Central memory CD8-positive, alpha-beta T cell (primary cell): Measurements from ENCODE around the gene LILRA6.
"Not testable (repeated sequence)": the region's sequence is repeated elsewhere in the genome, so short reads cannot be mapped to it uniquely, and the experiment has no call there.

Experiments
- ATAC-seq: fragments of 150-1000 bp; cut with Tn5 transposase; replicated peaks from 2 replicates; pipeline ENCODE4 v1.10.0; 2022; ENCODE audit warnings: mild to moderate bottlenecking, moderate FRiP score, moderate number of reproducible peaks; ENCODE audit not compliant: poor library complexity, severe bottlenecking; ENCODE audit errors: extremely low read depth
- DNase-seq, 2 donors: peaks; one replicate each; pipeline ENCODE4 v3.0.0; 2021; ENCODE audit warnings: low spot score in 2 of 2
- H3K27ac Mint-ChIP-seq: one replicate; pipeline ENCODE4 v1.8.0; 2022; ENCODE audit warnings: low read depth, mild to moderate bottlenecking, moderate library complexity, mixed read lengths
- H3K27me3 Mint-ChIP-seq: one replicate; pipeline ENCODE4 v1.8.0; 2022; ENCODE audit warnings: mixed read lengths
- H3K36me3 Mint-ChIP-seq: one replicate; pipeline ENCODE4 v1.8.0; 2022; ENCODE audit warnings: mild to moderate bottlenecking, moderate library complexity, mixed read lengths; ENCODE audit not compliant: insufficient read depth
- H3K4me1 Mint-ChIP-seq: one replicate; pipeline ENCODE4 v1.8.0; 2022; ENCODE audit warnings: mixed read lengths
- H3K4me3 Mint-ChIP-seq: one replicate; pipeline ENCODE4 v1.8.0; 2022; ENCODE audit warnings: mild to moderate bottlenecking, moderate library complexity, mixed read lengths
- H3K9me3 Mint-ChIP-seq: one replicate; pipeline ENCODE4 v1.8.0; 2022; ENCODE audit warnings: mixed read lengths

LILRA6 gene

DNA sequence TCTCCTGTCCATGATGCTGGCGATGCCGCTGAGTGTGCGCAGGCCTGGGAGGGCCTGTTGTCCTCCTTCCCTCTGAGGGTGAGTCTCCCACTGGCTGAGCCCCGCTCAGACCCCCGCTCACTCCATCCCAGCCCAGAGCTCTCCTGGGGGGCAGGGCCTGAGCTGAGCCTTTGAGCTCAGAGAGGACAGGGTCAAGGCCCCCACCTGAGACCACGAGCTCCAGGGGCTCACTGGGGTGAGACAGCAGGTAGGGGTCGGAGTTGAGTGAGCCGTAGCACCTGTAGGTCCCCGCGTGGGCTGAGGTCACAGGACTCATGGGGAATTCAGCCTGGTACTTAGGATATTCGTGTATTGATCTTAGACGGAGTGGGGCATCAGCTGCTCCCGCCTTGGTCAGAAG, 35.5 kb upstream of the LILRA6 start:
- not testable (repeated sequence) for ATAC-seq, H3K36me3 Mint-ChIP-seq, H3K27ac Mint-ChIP-seq, H3K4me3 Mint-ChIP-seq, H3K9me3 Mint-ChIP-seq, H3K4me1 Mint-ChIP-seq, DNase-seq
- H3K27me3 Mint-ChIP-seq, result peaks cover 83% of the 10 kb centered on the region

DNA sequence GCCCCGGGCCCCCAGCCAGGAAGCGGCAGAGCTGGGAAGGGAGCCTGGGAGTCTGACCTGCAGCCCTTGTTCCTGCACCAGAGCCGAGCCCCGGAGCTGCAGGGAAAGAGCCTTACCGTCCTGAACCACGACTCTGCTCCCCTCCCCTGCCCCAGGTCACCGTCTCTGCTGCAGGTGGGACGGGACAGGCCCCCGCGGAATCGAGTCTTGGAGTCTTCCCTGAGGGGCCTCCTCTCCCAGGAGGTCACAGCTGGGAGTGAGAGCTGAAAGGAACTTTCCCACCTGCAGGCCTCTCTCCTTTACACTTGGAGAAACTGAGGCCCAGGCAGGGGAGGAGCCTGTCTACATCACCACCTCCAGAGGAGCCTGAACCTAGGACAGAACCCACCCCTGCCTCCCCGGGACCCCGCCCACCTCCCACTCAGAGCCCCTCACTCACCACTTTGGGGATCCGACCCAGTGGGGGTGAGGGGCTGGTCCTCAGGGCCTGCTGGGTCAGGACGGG, 34.6 kb upstream of the LILRA6 start:
- not testable (repeated sequence) for DNase-seq, H3K9me3 Mint-ChIP-seq, H3K4me3 Mint-ChIP-seq, H3K36me3 Mint-ChIP-seq, H3K4me1 Mint-ChIP-seq, H3K27ac Mint-ChIP-seq, ATAC-seq
- H3K27me3 Mint-ChIP-seq, result peaks cover 82% of the 10 kb centered on the region

DNA sequence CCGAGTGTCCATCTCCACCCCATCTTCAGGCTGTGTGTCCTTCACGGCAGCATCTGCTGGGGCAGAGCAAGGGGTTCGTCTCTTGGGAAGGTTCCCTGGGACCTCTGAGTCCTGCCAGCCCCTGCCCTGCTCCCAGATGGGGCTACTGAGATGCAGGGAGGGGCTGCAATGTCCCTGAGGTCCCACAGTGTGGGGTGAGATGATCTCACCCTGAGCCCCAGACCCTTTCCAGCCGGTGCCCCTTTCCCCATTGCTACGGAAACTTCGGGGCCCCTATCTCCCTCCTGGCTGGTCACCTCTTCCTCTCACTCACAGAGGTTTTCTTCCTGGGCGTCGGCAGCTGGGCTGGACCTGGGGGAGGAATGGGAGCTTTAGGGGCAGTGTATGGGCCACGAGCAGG, 33.4 kb upstream of the LILRA6 start:
- no peak for ATAC-seq

DNA sequence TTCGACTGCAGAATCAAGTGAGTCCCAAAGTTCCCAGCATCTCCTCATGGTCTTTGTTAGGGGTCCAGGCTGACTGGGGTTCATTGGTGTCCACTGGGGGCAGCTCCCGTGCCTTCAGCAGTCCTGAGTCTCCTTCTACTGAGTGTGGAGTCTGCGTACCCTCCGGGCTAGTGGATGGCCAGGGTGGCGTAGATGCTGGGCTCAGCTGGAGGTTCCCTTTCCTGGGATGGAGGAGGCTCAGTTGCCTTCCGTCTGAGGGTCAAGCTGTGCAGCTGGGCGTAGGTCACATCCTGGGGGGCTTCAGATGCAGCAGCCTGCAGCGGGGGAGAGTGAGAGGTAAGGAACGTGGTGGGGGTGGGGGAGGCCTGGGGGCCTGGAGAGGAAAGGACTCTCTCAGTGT, 31.9 kb upstream of the LILRA6 start:
- not testable (repeated sequence) for DNase-seq, H3K4me1 Mint-ChIP-seq, H3K36me3 Mint-ChIP-seq, H3K27ac Mint-ChIP-seq, H3K9me3 Mint-ChIP-seq, ATAC-seq, H3K4me3 Mint-ChIP-seq
- H3K27me3 Mint-ChIP-seq, result peaks cover 78% of the 10 kb centered on the region

More for the DNA sequence above, 33.4 kb upstream of the LILRA6 start:
- Mint-ChIP-seq H3K36me3 (no peaks in the 10 kb centered on the region), H3K27me3 (peaks cover 82% of the 10 kb centered on the region), H3K4me1 (no peaks in the 10 kb centered on the region), H3K9me3 (no peaks in the 10 kb centered on the region), H3K4me3 (no peak overlapping the region), H3K27ac (no peak overlapping the region)
- DNase-seq, result no peak

DNA sequence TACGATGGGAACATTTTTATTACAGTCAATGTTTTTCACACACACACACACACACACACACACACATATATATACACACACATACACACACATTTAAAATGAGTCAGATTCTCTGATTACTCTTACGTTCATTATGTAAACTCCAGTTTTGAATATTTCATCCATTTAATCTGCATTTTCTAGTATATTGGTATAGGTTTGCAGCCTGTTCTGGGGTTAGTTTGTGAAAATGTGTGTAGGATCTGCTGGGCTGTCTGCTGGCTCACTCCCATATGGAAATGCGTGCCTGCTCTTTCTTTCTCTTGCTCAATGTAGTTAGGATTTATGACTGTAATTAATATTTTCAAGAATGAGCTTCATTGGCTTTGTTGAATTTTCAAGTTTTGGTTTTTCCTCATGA, 31.2 kb upstream of the LILRA6 start:
- H3K4me3 Mint-ChIP-seq, result no peak overlapping the region
- H3K4me1 Mint-ChIP-seq, result no peaks in the 10 kb centered on the region
- no peak for ATAC-seq
- H3K9me3 Mint-ChIP-seq, result no peaks in the 10 kb centered on the region
- no peak overlapping the region for H3K27ac Mint-ChIP-seq
- H3K36me3 Mint-ChIP-seq, result no peaks in the 10 kb centered on the region
- H3K27me3 Mint-ChIP-seq, result peaks cover 74% of the 10 kb centered on the region
- no peak for DNase-seq

DNA sequence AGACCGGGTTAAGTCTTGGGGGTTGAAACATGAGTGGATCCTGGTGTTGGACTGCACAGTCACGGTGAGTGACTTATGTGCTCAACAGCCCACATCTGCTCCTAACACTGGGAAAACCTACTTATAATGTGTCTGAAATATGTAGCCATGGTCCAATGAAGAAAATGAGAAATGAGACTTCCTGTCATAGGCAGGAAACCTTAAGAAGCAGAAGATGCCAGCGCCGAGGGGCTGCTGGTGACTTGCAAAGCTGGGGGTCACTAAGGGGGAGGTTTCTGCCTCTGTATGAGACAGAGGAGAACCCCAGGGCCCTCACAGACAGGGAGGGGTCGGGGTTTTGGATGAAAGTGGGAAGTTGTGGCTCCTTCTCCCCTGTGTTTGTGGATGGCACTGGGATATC, 29.6 kb upstream of the LILRA6 start:
- not testable (repeated sequence) for H3K4me1 Mint-ChIP-seq, ATAC-seq, DNase-seq, H3K4me3 Mint-ChIP-seq, H3K9me3 Mint-ChIP-seq, H3K36me3 Mint-ChIP-seq, H3K27ac Mint-ChIP-seq
- peaks cover 79% of the 10 kb centered on the region for H3K27me3 Mint-ChIP-seq

DNA sequence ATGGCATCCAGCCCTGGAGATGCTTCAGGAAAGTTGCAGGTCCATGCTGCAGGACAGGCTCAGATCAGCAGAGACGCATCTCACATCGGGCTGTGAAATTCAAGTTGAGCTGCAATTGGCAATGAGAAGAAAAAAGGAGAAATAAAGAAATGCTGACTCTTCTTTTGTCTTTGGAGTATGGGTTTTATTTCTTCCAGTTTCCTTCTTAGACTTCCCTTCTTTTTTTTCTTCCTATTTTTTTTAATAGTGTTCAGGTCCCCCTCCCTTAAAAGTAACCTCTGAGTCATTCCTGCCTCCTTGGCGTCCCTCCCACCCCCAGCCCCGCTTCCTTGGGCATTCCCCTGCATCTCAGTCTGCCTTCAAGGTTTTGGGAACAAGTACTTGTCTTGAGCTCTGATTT, 29.0 kb upstream of the LILRA6 start:
- H3K27ac Mint-ChIP-seq, ATAC-seq, DNase-seq, H3K9me3 Mint-ChIP-seq, H3K36me3 Mint-ChIP-seq, H3K4me3 Mint-ChIP-seq, H3K4me1 Mint-ChIP-seq: not testable (repeated sequence)
- H3K27me3 Mint-ChIP-seq, result peaks cover 82% of the 10 kb centered on the region

DNA sequence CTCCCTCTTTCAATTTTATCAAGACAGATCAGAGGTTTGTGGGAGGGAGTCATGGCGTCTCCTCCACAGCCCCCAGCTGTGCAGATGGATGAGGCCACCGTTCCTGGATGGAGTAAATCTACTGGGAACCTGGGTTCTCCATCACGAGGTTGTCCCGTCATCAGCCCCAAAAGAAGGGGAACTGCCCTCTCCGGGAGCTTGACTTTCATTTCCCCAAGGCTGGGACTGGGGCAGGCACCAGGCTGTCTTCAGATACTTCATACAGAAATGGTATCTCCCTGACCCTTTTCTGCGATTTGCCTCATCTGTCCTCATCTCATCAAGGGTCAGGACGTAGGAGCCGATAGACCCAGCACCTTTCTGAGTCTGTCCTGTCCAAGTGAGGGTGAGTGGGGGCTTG, 28.5 kb upstream of the LILRA6 start:
- DNase-seq, result no peak
- Mint-ChIP-seq H3K27ac (no peak overlapping the region), H3K4me3 (no peak overlapping the region), H3K36me3 (no peaks in the 10 kb centered on the region), H3K4me1 (no peaks in the 10 kb centered on the region), H3K27me3 (peaks cover 87% of the 10 kb centered on the region), H3K9me3 (no peaks in the 10 kb centered on the region)
- no peak for ATAC-seq

DNA sequence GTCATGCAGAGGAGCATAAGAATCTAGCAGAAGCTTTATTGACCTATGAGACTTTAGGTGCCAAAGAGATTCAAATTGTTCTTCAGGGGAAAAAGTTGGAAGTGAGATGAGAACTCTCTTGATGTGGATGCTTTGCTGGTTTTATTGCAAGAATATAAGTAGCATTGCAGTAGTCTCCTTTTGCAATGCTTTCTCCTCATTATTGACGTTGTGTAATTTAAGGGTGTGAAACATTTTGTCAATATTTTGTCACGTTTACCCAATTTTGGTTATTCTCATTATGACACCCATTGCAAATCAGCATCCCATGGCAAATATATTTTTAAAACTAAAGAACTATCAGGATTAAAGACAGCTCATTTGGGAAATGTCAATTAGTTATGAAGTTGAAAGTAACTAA, 26.3 kb upstream of the LILRA6 start:
- no peak for ATAC-seq
- Mint-ChIP-seq H3K27me3 (peaks cover 84% of the 10 kb centered on the region), H3K36me3 (no peaks in the 10 kb centered on the region), H3K9me3 (no peaks in the 10 kb centered on the region), H3K4me3 (no peak overlapping the region), H3K27ac (no peak overlapping the region), H3K4me1 (no peaks in the 10 kb centered on the region)
- DNase-seq, result no peak

DNA sequence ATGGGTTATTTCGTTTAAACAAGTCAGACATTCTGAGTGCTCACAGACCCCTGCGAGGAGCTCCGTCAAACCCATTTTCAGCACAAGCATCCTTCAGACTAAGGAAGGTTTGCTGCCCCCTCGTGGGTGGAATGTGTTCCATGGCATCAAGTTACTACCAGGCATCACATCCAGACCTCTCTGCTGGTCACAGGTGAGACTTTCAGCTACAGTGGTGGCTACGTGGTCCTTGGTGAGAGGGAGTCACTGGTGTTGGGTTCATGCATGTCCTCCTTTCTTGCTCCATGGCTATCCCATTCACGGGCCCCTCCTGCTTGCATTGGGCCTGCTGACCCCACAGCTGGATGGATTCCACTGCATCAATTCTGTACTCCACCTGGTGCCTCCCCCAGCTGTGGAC, 23.5 kb upstream of the LILRA6 start:
- Mint-ChIP-seq H3K4me3 (no peak overlapping the region), H3K27me3 (peaks cover 57% of the 10 kb centered on the region), H3K9me3 (no peaks in the 10 kb centered on the region), H3K36me3 (no peaks in the 10 kb centered on the region), H3K27ac (no peak overlapping the region), H3K4me1 (no peaks in the 10 kb centered on the region)
- ATAC-seq (no peak), DNase-seq (peak; percentile 41 to 46)

DNA sequence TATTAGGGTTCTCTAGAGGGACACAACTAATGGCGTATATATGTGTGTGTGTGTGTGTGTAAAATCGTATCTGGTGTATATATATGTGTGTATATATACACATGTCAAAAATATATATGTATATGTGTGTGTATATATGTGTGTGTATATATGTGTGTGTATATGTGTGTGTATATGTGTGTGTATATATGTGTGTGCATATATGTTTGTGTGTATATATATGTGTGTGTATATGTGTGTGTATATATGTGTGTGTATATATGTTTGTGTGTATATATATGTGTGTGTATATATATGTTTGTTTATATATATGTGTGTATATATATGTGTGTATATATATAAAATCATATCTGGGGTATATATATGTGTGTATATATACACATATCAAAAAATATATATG, 19.9 kb upstream of the LILRA6 start:
- H3K4me1 Mint-ChIP-seq, result no peaks in the 10 kb centered on the region

DNA sequence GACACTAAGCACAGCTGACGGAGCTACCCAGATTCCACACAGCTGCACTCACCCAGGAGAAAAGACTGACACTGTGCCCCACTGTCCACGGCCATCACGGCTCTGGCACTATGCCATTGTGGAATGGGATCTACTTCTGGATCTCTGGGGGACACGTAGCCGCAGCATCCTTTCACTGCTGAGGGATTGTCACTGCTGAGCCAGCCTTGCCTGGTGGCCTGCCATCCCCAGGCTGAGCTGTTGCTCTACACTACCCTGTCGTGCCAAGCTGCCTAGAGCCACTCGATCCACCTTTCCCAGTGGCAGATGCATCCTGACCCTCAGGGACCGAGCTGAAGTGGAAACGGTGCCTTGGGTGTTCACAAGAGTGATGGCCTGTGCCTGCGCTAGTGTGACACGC, 19.5 kb upstream of the LILRA6 start:
- DNase-seq, result no peak
- ATAC-seq, result no peak
- peaks cover 38% of the 10 kb centered on the region for H3K27me3 Mint-ChIP-seq
- H3K4me3 Mint-ChIP-seq, result no peak overlapping the region
- H3K27ac Mint-ChIP-seq, result no peak overlapping the region
- no peaks in the 10 kb centered on the region for H3K4me1 Mint-ChIP-seq
- H3K9me3 Mint-ChIP-seq, result no peaks in the 10 kb centered on the region
- no peaks in the 10 kb centered on the region for H3K36me3 Mint-ChIP-seq

More for the DNA sequence above, 19.9 kb upstream of the LILRA6 start:
- DNase-seq (no peak), ATAC-seq (no peak)
- H3K4me3 Mint-ChIP-seq, result no peak overlapping the region
- no peaks in the 10 kb centered on the region for H3K36me3 Mint-ChIP-seq
- H3K9me3 Mint-ChIP-seq, result no peaks in the 10 kb centered on the region
- peaks cover 37% of the 10 kb centered on the region for H3K27me3 Mint-ChIP-seq
- H3K27ac Mint-ChIP-seq, result no peak overlapping the region

DNA sequence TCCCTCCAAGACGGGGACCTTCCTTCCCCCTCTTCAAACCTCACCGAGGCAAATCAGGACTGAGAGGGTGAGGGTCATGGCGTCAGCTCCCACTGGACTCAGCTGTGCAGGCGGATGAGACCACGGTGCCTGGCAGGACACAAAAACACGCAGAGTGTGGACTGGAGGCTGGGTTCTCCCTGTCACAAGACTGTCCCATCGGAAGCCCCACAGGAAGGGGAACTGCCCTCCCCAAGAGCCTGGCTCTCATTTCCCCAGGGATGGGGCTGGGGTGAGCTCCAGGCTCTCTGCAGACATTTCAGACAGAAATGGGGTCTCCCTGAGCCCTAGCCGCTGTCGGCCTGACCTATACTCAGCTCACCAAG, 14.5 kb upstream of the LILRA6 start, which contains the start of gene LILRB5:
TSS of gene LILRB5 (minus strand) at position 158 of the 365 bp plus-strand sequence. CDS start at position 78, 80 bp downstream.
- no peak within 1 kb of the TSS for H3K4me3 Mint-ChIP-seq
- ATAC-seq (no peak), DNase-seq (no peak)
- peaks cover 39% of the 10 kb centered on the region for H3K27me3 Mint-ChIP-seq
- no peaks in the 10 kb centered on the region for H3K36me3 Mint-ChIP-seq
- no peaks in the 10 kb centered on the region for H3K4me1 Mint-ChIP-seq
- no peaks in the 10 kb centered on the region for H3K9me3 Mint-ChIP-seq
- H3K27ac Mint-ChIP-seq, result no peak within 1 kb of the TSS
